ENCODE results near the gene DISP3.

The DISP3 gene

DNA sequence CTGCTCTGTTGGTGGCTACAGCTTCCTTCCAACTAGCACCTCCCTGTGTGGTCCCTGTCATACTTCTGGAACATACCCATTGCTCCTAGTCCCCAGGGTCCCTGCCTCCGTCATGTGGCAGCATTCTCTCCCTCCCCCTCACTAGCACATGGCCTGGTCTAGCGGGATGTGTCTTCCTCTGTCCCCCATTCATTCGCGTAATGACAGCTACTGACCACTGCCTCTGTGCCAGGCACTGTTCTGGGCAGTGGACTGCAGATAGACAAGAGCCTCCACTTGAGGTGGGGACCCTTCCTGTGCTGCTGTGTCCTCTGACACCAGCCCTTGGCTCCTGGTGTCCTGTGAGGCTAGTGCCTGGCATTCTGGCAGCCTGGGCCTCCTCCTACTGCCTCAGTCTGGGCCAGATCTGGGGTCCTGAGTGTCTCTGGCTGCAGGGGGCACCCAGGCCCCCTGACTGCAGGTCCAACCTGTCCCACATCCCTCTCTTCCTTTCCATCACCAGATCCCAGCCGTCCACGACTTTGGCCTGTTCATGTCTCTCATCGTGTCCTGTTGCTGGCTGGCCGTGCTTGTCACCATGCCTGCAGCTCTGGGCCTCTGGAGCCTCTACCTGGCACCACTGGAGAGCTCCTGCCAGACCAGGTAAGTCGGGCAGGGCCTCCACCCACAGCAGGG is 38.1 kb downstream of the DISP3 start:
- no peak for TF ChIP-seq YY1 (IDR thresholded peaks at IDR 0.05; ENCODE audit: insufficient read depth, insufficient read length)
- TF ChIP-seq ZNF274 (IDR thresholded peaks at IDR 0.05; ENCODE audit: low read depth, low read length) = no peak
- TF ChIP-seq SUZ12 (IDR thresholded peaks at IDR 0.05; ENCODE audit: extremely low read depth, insufficient read depth, insufficient read length) = no peak
- Histone ChIP-seq H3K36me3 (ENCODE audit: insufficient read depth, insufficient read length, low read length) (peaks cover 4% of the 10 kb centered on the region), H3K27me3 (ENCODE audit: insufficient read depth, insufficient read length) (no peaks in the 10 kb centered on the region), H3K4me1 (ENCODE audit: insufficient read depth, insufficient read length) (no peaks in the 10 kb centered on the region), H3K4me3 (ENCODE audit: insufficient read length, low read depth) (no peak overlapping the region), H3K9me3 (ENCODE audit: insufficient read depth, low read length) (no peaks in the 10 kb centered on the region), H3K9ac (ENCODE audit: insufficient read length, low read depth) (no peak overlapping the region)
- DNase-seq (ENCODE audit: low read depth, low spot score) = no peak

- H3K4me3 ChIP-seq (ENCODE audit: insufficient read length, low read depth) = no peak overlapping the region
- no peaks in the 10 kb centered on the region for H3K9me3 ChIP-seq (ENCODE audit: insufficient read depth, low read length)
- no peak overlapping the region for H3K9ac ChIP-seq (ENCODE audit: insufficient read length, low read depth)
- H3K4me1 ChIP-seq (ENCODE audit: insufficient read depth, insufficient read length) = no peaks in the 10 kb centered on the region
- no peak for DNase-seq (ENCODE audit: low read depth, low spot score)
- TF ChIP-seq YY1 (IDR thresholded peaks at IDR 0.05; ENCODE audit: insufficient read depth, insufficient read length) (no peak), SUZ12 (IDR thresholded peaks at IDR 0.05; ENCODE audit: extremely low read depth, insufficient read depth, insufficient read length) (no peak), ZNF274 (IDR thresholded peaks at IDR 0.05; ENCODE audit: low read depth, low read length) (no peak)
- H3K27me3 ChIP-seq (ENCODE audit: insufficient read depth, insufficient read length) = no peaks in the 10 kb centered on the region
- H3K36me3 ChIP-seq (ENCODE audit: insufficient read depth, insufficient read length, low read length) = peaks cover 4% of the 10 kb centered on the region
These were observed 39.2 kb downstream of the DISP3 start for GRCh38 chr1:11518016-11518701.

GRCh38 chr1:11518791-11519628 is 40.1 kb downstream of the DISP3 start:
- TF ChIP-seq YY1 (IDR thresholded peaks at IDR 0.05; ENCODE audit: insufficient read depth, insufficient read length) = no peak
- no peak for TF ChIP-seq SUZ12 (IDR thresholded peaks at IDR 0.05; ENCODE audit: extremely low read depth, insufficient read depth, insufficient read length)
- no peak for TF ChIP-seq ZNF274 (IDR thresholded peaks at IDR 0.05; ENCODE audit: low read depth, low read length)
- Histone ChIP-seq H3K4me3 (ENCODE audit: insufficient read length, low read depth) (no peak overlapping the region), H3K36me3 (ENCODE audit: insufficient read depth, insufficient read length, low read length) (peaks cover 4% of the 10 kb centered on the region), H3K4me1 (ENCODE audit: insufficient read depth, insufficient read length) (no peaks in the 10 kb centered on the region), H3K27me3 (ENCODE audit: insufficient read depth, insufficient read length) (no peaks in the 10 kb centered on the region), H3K9me3 (ENCODE audit: insufficient read depth, low read length) (no peaks in the 10 kb centered on the region), H3K9ac (ENCODE audit: insufficient read length, low read depth) (no peak overlapping the region)
- DNase-seq (ENCODE audit: low read depth, low spot score) = no peak

DNA sequence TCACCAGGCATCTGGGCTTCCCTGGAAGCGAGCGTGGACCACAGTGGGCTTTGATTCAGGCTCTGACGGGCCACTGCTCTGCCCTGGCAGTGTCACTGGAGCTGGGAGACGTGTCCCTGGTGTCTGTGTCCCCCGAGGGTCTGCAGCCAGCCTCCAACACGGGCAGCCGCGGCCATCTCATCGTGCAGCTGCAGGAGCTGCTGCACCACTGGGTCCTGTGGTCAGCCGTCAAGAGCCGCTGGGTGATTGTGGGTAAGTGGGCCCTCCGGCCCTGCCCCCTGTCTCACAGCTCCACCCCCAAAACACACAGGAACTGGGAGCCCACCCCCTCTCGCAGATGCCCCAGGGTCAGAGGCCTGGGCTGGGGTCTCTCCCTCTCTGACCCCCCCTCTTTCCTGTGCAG is 40.7 kb downstream of the DISP3 start:
- no peak for TF ChIP-seq YY1 (IDR thresholded peaks at IDR 0.05; ENCODE audit: insufficient read depth, insufficient read length)
- no peak for TF ChIP-seq ZNF274 (IDR thresholded peaks at IDR 0.05; ENCODE audit: low read depth, low read length)
- TF ChIP-seq SUZ12 (IDR thresholded peaks at IDR 0.05; ENCODE audit: extremely low read depth, insufficient read depth, insufficient read length) = no peak
- H3K36me3 ChIP-seq (ENCODE audit: insufficient read depth, insufficient read length, low read length) = peaks cover 4% of the 10 kb centered on the region

DNA sequence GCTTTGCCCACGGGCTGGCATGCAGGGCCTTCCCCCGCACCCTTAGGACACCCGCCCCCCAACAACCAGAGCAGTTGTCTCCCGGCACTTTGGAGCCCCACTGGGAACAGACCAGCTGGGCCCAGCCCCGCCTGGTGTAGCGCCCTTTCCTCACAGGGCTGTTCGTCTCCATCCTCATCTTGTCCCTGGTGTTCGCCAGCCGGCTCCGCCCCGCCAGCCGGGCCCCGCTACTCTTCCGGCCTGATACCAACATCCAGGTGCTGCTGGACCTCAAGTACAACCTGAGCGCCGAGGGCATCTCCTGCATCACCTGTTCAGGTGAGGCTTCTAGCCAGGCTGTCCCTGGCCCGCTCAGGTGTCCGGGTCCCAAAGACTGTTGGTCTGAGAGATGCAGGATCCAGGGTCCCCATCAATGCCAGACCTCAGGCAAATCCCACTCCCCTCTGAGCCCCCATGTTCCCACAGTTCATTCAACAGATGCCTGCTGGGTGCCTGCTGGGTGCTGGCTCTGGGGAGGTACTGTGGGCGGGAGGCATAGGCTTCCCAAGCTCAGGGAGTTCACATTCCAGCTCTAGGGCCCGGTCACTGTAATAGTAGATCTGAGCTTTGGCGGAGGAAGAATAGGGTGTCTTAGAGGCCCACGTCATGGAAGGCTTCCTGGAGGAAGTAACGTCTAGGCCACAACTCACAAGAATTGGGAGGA is 41.7 kb downstream of the DISP3 start:
- TF ChIP-seq YY1 (IDR thresholded peaks at IDR 0.05; ENCODE audit: insufficient read depth, insufficient read length) (no peak), SUZ12 (IDR thresholded peaks at IDR 0.05; ENCODE audit: extremely low read depth, insufficient read depth, insufficient read length) (no peak), ZNF274 (IDR thresholded peaks at IDR 0.05; ENCODE audit: low read depth, low read length) (no peak)
- no peaks in the 10 kb centered on the region for H3K4me1 ChIP-seq (ENCODE audit: insufficient read depth, insufficient read length)
- no peak for DNase-seq (ENCODE audit: low read depth, low spot score)
- H3K27me3 ChIP-seq (ENCODE audit: insufficient read depth, insufficient read length) = no peaks in the 10 kb centered on the region
- H3K9ac ChIP-seq (ENCODE audit: insufficient read length, low read depth) = no peak overlapping the region
- no peak overlapping the region for H3K4me3 ChIP-seq (ENCODE audit: insufficient read length, low read depth)
- no peaks in the 10 kb centered on the region for H3K9me3 ChIP-seq (ENCODE audit: insufficient read depth, low read length)
- H3K36me3 ChIP-seq (ENCODE audit: insufficient read depth, insufficient read length, low read length) = peaks cover 4% of the 10 kb centered on the region

More for the DNA sequence above, 40.7 kb downstream of the DISP3 start:
- H3K27me3 ChIP-seq (ENCODE audit: insufficient read depth, insufficient read length) = no peaks in the 10 kb centered on the region
- H3K9me3 ChIP-seq (ENCODE audit: insufficient read depth, low read length) = no peaks in the 10 kb centered on the region
- H3K9ac ChIP-seq (ENCODE audit: insufficient read length, low read depth) = no peak overlapping the region
- H3K4me3 ChIP-seq (ENCODE audit: insufficient read length, low read depth) = no peak overlapping the region
- no peak for DNase-seq (ENCODE audit: low read depth, low spot score)
- H3K4me1 ChIP-seq (ENCODE audit: insufficient read depth, insufficient read length) = no peaks in the 10 kb centered on the region

DNA sequence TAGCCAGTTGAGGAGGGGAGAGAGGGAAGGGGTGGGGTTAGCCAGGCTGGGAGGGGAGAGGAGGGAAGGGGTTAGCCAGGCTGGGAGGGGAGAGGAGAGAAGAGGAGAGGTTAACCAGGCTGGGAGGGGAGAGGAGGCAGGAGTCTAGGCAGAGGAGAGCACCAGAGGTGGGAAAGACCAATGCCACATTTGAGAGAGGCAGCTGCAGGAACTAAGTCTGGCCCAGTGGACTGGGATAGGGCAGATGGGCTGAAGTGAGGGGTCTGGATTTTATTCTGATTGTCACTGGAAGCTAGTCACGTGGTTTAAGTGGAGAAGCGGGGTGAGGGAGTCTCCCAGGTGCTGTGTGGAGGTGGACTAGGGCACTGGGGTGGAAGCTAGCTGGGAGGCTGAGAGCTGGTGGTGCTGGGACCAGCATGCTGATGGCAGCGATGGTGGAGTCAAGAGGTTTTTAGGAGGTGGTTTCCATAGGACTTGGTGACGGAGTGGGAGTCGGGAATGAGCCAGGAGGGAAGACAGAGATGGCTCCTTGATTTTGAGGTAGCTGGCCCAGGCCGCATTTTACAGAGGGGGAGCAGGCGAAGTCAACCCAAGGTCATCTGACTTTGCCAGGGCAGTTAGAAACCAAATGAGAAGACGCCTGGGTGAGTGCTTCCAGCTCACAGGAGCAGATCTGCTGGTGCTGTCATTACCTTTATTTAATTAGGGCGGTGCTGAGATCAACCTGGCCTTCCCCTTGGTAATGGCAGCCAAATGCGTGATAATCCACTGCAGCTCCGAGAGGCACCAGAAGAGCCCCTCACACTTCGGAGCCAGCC is 42.8 kb downstream of the DISP3 start:
- Histone ChIP-seq H3K27me3 (ENCODE audit: insufficient read depth, insufficient read length) (no peaks in the 10 kb centered on the region), H3K4me3 (ENCODE audit: insufficient read length, low read depth) (no peak overlapping the region), H3K4me1 (ENCODE audit: insufficient read depth, insufficient read length) (no peaks in the 10 kb centered on the region), H3K9ac (ENCODE audit: insufficient read length, low read depth) (no peak overlapping the region), H3K9me3 (ENCODE audit: insufficient read depth, low read length) (no peaks in the 10 kb centered on the region), H3K36me3 (ENCODE audit: insufficient read depth, insufficient read length, low read length) (peaks cover 4% of the 10 kb centered on the region)
- DNase-seq (ENCODE audit: low read depth, low spot score) = no peak
- no peak for TF ChIP-seq ZNF274 (IDR thresholded peaks at IDR 0.05; ENCODE audit: low read depth, low read length)

Data from NT2/D1 (cell line).